Natural killer cell (primary cell): ENCODE measurements around the gene SLC4A5. TPM values are rescaled to one million over a fixed set of nuclear protein-coding genes. Genes with fewer than 3 reads are reported as not detected.
"Not testable (repeated sequence)": the region's sequence is repeated elsewhere in the genome, so short reads cannot be mapped to it uniquely, and the experiment has no call there.

Experiments
- ATAC-seq, 3 donors: fragments of 150-1000 bp in 2 of 3; fragments of 200-7000 bp in 1 of 3; cut with Tn5 transposase; 1 replicate in 1 of 3; 2 replicates in 2 of 3; pipeline ENCODE4 v1.10.0; 2021; ENCODE audit warnings: mild to moderate bottlenecking in 2 of 3, moderate library complexity in 2 of 3
- DNase-seq, 2 donors: peaks; one replicate each; pipeline versions ENCODE4 v3.0.0 to v3.0.0-alpha.2; 2013 to 2021; ENCODE audit warnings: mixed read lengths in 1 of 2
- H3K27ac ChIP-seq: one replicate; pipeline ENCODE4 v1.5.1; 2013; ENCODE audit warnings: mild to moderate bottlenecking, low read length
- H3K27me3 ChIP-seq: one replicate; pipeline ENCODE4 v1.6.1; 2013; ENCODE audit warnings: low read length; ENCODE audit not compliant: control insufficient read depth, insufficient read depth
- H3K36me3 ChIP-seq: one replicate; pipeline ENCODE4 v1.6.1; 2013; ENCODE audit warnings: low read length; ENCODE audit not compliant: control insufficient read depth, insufficient read depth
- H3K4me1 ChIP-seq: one replicate; pipeline ENCODE4 v1.6.1; 2013; ENCODE audit warnings: low read length; ENCODE audit not compliant: control insufficient read depth, insufficient read depth
- H3K4me3 ChIP-seq: one replicate; pipeline ENCODE4 v1.5.1; 2013; ENCODE audit warnings: low read length
- H3K9me3 ChIP-seq: one replicate; pipeline ENCODE4 v1.6.1; 2013; ENCODE audit warnings: low read length; ENCODE audit not compliant: control insufficient read depth, insufficient read depth
- H3K27ac Mint-ChIP-seq, 2 donors: one replicate each; pipeline ENCODE4 v1.8.0; 2022; ENCODE audit warnings: mild to moderate bottlenecking in 2 of 2, mixed read lengths in 2 of 2, moderate library complexity in 1 of 2
- H3K27me3 Mint-ChIP-seq, 2 donors: one replicate each; pipeline ENCODE4 v1.8.0; 2022; ENCODE audit warnings: low read depth in 2 of 2, mixed read lengths in 2 of 2
- H3K36me3 Mint-ChIP-seq: one replicate; pipeline ENCODE4 v1.8.0; 2022; ENCODE audit warnings: mixed read lengths
- H3K4me1 Mint-ChIP-seq, 2 donors: one replicate each; pipeline ENCODE4 v1.8.0; 2022; ENCODE audit warnings: mixed read lengths in 2 of 2
- H3K4me3 Mint-ChIP-seq: one replicate; pipeline ENCODE4 v1.8.0; 2022; ENCODE audit warnings: mild to moderate bottlenecking, moderate library complexity, mixed read lengths
- H3K9me3 Mint-ChIP-seq, 2 donors: one replicate each; pipeline ENCODE4 v1.8.0; 2022; ENCODE audit warnings: mixed read lengths in 2 of 2
- WGBS: methylation state at CpG from one replicate; pipeline ENCODE4 v1.1.7; 2013; ENCODE audit warnings: missing lambda C conversion rate; ENCODE audit not compliant: insufficient coverage; 5-methylcytosine and 5-hydroxymethylcytosine counted together
- intact Hi-C: fragments of 100-400 bp; cut with micrococcal nuclease; formaldehyde crosslinking; loops from one replicate; pipeline ENCODE4 v1.14.2; 2022
- total RNA-seq, 4 donors: library from RNA; stranded (reverse); fragments of 120-200 nt in 1 of 4; gene quantifications; one replicate each; pipeline versions ENCODE4 v1.2.3 to v1.2.4, GENCODE V29; 2013 to 2022
- TF ChIP-seq, protein P1 (sequence below): fragments of 200-600 bp; IDR thresholded peaks from one replicate; pipeline ENCODE4 v1.8.0; 2022; ENCODE audit warnings: antibody characterized with exemption

The SLC4A5 gene
- total RNA-seq, 3 donors from 2014 or later (not counting 1 experiment from before 2014, with no cell fraction given), result 5.3 to 8.4 (median 8.0) TPM

DNA sequence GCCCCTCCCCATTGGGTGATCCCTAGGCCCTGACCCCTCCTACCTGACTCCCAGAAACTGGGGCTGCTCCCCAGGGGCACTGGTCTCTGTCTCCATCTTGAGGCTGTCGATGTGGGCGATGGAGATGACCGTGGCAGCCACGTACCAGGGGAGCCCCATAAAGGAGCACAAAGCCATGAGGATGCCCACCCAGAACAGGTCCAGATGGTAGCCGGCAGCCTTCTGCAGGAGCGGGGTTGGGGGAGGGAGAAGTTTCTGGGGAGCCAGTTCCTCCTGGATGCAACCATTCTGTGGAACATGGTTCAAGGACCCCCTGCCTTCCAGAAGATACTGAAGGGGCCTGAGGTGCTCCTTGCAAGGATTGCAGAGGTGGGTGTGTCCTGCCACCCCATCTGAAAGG is 110.8 kb downstream of the SLC4A5 start:
- H3K9me3 Mint-ChIP-seq, result no peaks in the 10 kb centered on the region
- no peaks in the 10 kb centered on the region for H3K4me1 Mint-ChIP-seq
- no peak for ATAC-seq
- Histone ChIP-seq H3K27ac (no peak overlapping the region), H3K9me3 (no peaks in the 10 kb centered on the region), H3K4me1 (no peaks in the 10 kb centered on the region), H3K36me3 (no peaks in the 10 kb centered on the region), H3K4me3 (no peak overlapping the region), H3K27me3 (no peaks in the 10 kb centered on the region)
- TF ChIP-seq, protein P1, sequence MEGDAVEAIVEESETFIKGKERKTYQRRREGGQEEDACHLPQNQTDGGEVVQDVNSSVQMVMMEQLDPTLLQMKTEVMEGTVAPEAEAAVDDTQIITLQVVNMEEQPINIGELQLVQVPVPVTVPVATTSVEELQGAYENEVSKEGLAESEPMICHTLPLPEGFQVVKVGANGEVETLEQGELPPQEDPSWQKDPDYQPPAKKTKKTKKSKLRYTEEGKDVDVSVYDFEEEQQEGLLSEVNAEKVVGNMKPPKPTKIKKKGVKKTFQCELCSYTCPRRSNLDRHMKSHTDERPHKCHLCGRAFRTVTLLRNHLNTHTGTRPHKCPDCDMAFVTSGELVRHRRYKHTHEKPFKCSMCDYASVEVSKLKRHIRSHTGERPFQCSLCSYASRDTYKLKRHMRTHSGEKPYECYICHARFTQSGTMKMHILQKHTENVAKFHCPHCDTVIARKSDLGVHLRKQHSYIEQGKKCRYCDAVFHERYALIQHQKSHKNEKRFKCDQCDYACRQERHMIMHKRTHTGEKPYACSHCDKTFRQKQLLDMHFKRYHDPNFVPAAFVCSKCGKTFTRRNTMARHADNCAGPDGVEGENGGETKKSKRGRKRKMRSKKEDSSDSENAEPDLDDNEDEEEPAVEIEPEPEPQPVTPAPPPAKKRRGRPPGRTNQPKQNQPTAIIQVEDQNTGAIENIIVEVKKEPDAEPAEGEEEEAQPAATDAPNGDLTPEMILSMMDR, result no peak
- WGBS, result 93% methylated on average over 6 of the region's 6 CpGs
- no peaks in the 10 kb centered on the region for H3K36me3 Mint-ChIP-seq
- DNase-seq, result no peak
- no peak overlapping the region for H3K27ac Mint-ChIP-seq
- H3K27me3 Mint-ChIP-seq, result no peaks in the 10 kb centered on the region
- H3K4me3 Mint-ChIP-seq, result no peak overlapping the region
- intact Hi-C loops, result no loop called here

DNA sequence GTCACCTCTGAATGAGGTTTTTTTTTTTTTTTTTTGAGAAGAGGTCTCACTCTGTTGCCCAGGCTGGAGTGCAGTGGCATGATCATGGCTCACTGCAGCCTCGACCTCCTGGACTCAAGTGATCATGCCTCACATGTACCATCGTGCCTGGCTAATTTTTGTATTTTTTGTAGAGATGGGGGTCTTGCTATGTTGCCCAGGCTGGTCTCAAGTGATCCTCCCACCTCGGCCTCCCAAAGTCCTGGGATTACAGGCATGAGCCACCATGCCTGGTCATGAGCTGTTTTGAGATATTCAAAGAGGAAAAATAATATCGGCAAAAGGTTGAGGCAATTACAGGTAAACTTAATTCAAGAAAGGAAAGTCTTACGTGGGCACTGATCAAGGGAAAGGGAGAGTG is 113.4 kb downstream of the SLC4A5 start:
- H3K36me3 Mint-ChIP-seq, H3K4me1 ChIP-seq, H3K27me3 ChIP-seq, H3K36me3 ChIP-seq, H3K27ac Mint-ChIP-seq, ATAC-seq, H3K4me3 ChIP-seq, H3K27ac ChIP-seq, H3K9me3 Mint-ChIP-seq, DNase-seq, H3K27me3 Mint-ChIP-seq, intact Hi-C loops, H3K9me3 ChIP-seq, H3K4me3 Mint-ChIP-seq, H3K4me1 Mint-ChIP-seq: not testable (repeated sequence)
- WGBS, result 89% methylated on average over 5 of the region's 5 CpGs

DNA sequence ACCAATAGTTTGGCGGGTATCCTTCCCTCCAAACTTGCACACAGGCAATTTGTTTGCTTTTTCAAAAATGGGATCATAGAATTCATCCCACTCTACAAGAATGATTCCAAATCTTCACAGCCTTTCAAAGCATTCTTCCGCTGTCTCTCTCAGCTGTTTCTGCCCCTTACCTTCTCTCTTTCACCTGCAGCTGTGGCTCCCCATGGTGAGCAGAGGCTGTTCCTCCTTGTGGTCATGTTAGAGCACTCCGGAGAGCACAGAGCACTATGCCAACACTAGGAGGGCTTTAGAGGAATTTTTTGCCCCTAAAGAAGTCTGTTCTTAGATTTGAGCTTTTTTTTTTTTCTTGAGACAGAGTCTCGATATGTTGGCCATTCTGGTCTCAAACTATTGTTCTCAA is 114.4 kb downstream of the SLC4A5 start:
- H3K27me3 Mint-ChIP-seq, result no peaks in the 10 kb centered on the region
- no peak overlapping the region for H3K27ac Mint-ChIP-seq
- TF ChIP-seq, protein P1, result no peak
- Histone ChIP-seq H3K27me3 (no peaks in the 10 kb centered on the region), H3K9me3 (no peaks in the 10 kb centered on the region), H3K4me1 (no peaks in the 10 kb centered on the region), H3K27ac (no peak overlapping the region), H3K36me3 (no peaks in the 10 kb centered on the region), H3K4me3 (no peak overlapping the region)
- ATAC-seq (no peak), DNase-seq (no peak)
- no peaks in the 10 kb centered on the region for H3K9me3 Mint-ChIP-seq
- intact Hi-C loops, result no loop called here
- WGBS, result 90% methylated on average over 3 of the region's 4 CpGs
- H3K36me3 Mint-ChIP-seq, result no peaks in the 10 kb centered on the region
- H3K4me1 Mint-ChIP-seq, result no peaks in the 10 kb centered on the region
- H3K4me3 Mint-ChIP-seq, result no peak overlapping the region

DNA sequence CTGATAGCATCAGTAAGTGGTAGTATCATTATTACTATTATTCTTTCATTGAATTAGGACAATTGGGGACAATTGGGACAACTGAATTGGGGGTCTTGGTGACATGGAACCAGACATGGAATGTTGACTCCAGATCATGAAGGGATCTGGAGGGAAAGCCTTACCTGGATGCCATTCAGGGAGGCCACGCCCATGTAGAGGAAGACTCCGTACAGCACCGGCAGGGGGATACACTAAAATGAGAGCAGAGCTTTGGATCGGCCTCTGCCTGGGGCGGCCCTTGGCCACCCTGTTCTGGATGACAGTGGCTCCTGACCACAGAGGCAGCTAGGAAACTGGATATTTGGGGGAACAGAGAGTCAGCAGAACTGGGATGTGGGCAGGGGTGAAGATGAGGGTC is 115.6 kb downstream of the SLC4A5 start:
- ATAC-seq, result no peak
- DNase-seq, result no peak
- H3K9me3 ChIP-seq, result no peaks in the 10 kb centered on the region
- Mint-ChIP-seq H3K4me3 (no peak overlapping the region), H3K4me1 (no peaks in the 10 kb centered on the region), H3K36me3 (no peaks in the 10 kb centered on the region), H3K9me3 (no peaks in the 10 kb centered on the region), H3K27ac (no peak overlapping the region), H3K27me3 (no peaks in the 10 kb centered on the region)
- H3K4me3 ChIP-seq, result no peak overlapping the region
- H3K27ac ChIP-seq, result no peak overlapping the region
- TF ChIP-seq, protein P1, result no peak
- H3K27me3 ChIP-seq, result no peaks in the 10 kb centered on the region
- no peaks in the 10 kb centered on the region for H3K4me1 ChIP-seq
- 97% methylated on average over 5 of the region's 5 CpGs for WGBS
- intact Hi-C loops, result no loop called here
- H3K36me3 ChIP-seq, result no peaks in the 10 kb centered on the region
